NCI-H446 (cell line): Measurements from ENCODE around the gene PSAPL1.

ENCODE experiments used
- DNase-seq, 2 experiments: peaks; one replicate each; lab custom pipeline; 2025; lab: John Stamatoyannopoulos, UW

Gene PSAPL1

GRCh38 chr4:7396186-7396910, 38.4 kb downstream of the PSAPL1 start:
- no peak for DNase-seq

GRCh38 chr4:7395645-7396044, 39.1 kb downstream of the PSAPL1 start:
- DNase-seq: no peak

- DNase-seq: no peak
Observed at GRCh38 chr4:7394681-7395451, 39.9 kb downstream of the PSAPL1 start.

- no peak for DNase-seq
Observed at GRCh38 chr4:7393601-7394575, 40.8 kb downstream of the PSAPL1 start.

- DNase-seq: no peak
Observed at GRCh38 chr4:7392438-7393421, 42.0 kb downstream of the PSAPL1 start.

GRCh38 chr4:7391637-7392437, 42.9 kb downstream of the PSAPL1 start:
- DNase-seq: no peak

GRCh38 chr4:7390906-7391636, 43.7 kb downstream of the PSAPL1 start:
- DNase-seq: no peak

- DNase-seq: no peak
Observed at GRCh38 chr4:7390336-7390735, 44.4 kb downstream of the PSAPL1 start.

- DNase-seq: no peak
Observed at GRCh38 chr4:7389719-7390118, 45.0 kb downstream of the PSAPL1 start.

GRCh38 chr4:7389101-7389701, 45.5 kb downstream of the PSAPL1 start:
- no peak for DNase-seq

- no peak for DNase-seq
Observed at GRCh38 chr4:7388627-7389026, 46.1 kb downstream of the PSAPL1 start.

GRCh38 chr4:7387925-7388324, 46.8 kb downstream of the PSAPL1 start:
- DNase-seq: no peak

GRCh38 chr4:7384929-7385890, 49.5 kb downstream of the PSAPL1 start:
- no peak for DNase-seq

- no peak for DNase-seq
Observed at GRCh38 chr4:7384003-7384928, 50.5 kb downstream of the PSAPL1 start.

- no peak for DNase-seq
Observed at GRCh38 chr4:7383266-7383665, 51.5 kb downstream of the PSAPL1 start.

- no peak for DNase-seq
Observed at GRCh38 chr4:7382634-7383014, 52.1 kb downstream of the PSAPL1 start.
